H9 (cell line): ENCODE results near the gene UCP3. TPM values are rescaled to one million over a fixed set of nuclear protein-coding genes. Genes with fewer than 3 reads are reported as not detected.

Experiments used
- DNase-seq: peaks from one replicate; pipeline ENCODE4 v3.0.0-alpha.2; 2017
- H2AFZ ChIP-seq: one replicate; pipeline ENCODE4 v1.6.1; 2013; ENCODE audit warnings: mild to moderate bottlenecking, low read length, control low read depth, moderate library complexity
- H2AK5ac ChIP-seq: 2 replicates; pipeline ENCODE4 v1.6.1; 2013; ENCODE audit warnings: low read length, control low read depth, mixed read lengths; ENCODE audit not compliant: insufficient read length
- H2BK120ac ChIP-seq: one replicate; pipeline ENCODE4 v1.6.1; 2013; ENCODE audit warnings: low read depth, mild to moderate bottlenecking, low read length, control low read depth, inconsistent platforms; ENCODE audit not compliant: poor library complexity, severe bottlenecking
- H2BK12ac ChIP-seq: 2 replicates; pipeline ENCODE4 v1.6.1; 2013; ENCODE audit warnings: low read length, control low read depth, mixed read lengths, low read depth; ENCODE audit not compliant: insufficient read length
- H2BK15ac ChIP-seq: 2 replicates; pipeline ENCODE4 v1.6.1; 2013; ENCODE audit warnings: low read depth, low read length, control low read depth
- H2BK20ac ChIP-seq: one replicate; pipeline ENCODE4 v1.6.1; 2013; ENCODE audit warnings: low read depth, mild to moderate bottlenecking, low read length, control low read depth, inconsistent platforms; ENCODE audit not compliant: poor library complexity, severe bottlenecking
- H2BK5ac ChIP-seq: 2 replicates; pipeline ENCODE4 v1.6.1; 2013; ENCODE audit warnings: low read length, control low read depth, mixed read lengths; ENCODE audit not compliant: insufficient read length
- H3K14ac ChIP-seq: 2 replicates; pipeline ENCODE4 v1.6.1; 2013; ENCODE audit warnings: low read length, control low read depth; ENCODE audit not compliant: insufficient read depth
- H3K18ac ChIP-seq: 2 replicates; pipeline ENCODE4 v1.6.1; 2013; ENCODE audit warnings: low read depth, mild to moderate bottlenecking, mixed read lengths, low read length, control low read depth; ENCODE audit not compliant: insufficient read length
- H3K23ac ChIP-seq: 2 replicates; pipeline ENCODE4 v1.6.1; 2013; ENCODE audit warnings: low read length, control low read depth, mixed read lengths, low read depth; ENCODE audit not compliant: insufficient read length
- H3K23me2 ChIP-seq: 2 replicates; pipeline ENCODE4 v1.6.1; 2013; ENCODE audit warnings: low read depth, mild to moderate bottlenecking, mixed read lengths, low read length, control low read depth; ENCODE audit not compliant: insufficient read length, poor library complexity, severe bottlenecking
- H3K27ac ChIP-seq: 2 replicates; pipeline ENCODE4 v1.5.1; 2013; ENCODE audit warnings: low read length, control low read depth, mixed read lengths, low read depth; ENCODE audit not compliant: insufficient read length
- H3K27me3 ChIP-seq: 2 replicates; pipeline ENCODE4 v1.6.1; 2013; ENCODE audit warnings: low read length, control low read depth, inconsistent platforms; ENCODE audit not compliant: insufficient read depth
- H3K4ac ChIP-seq: 2 replicates; pipeline ENCODE4 v1.6.1; 2013; ENCODE audit warnings: low read depth, mild to moderate bottlenecking, control low read depth, inconsistent platforms, low read length, moderate library complexity
- H3K4me1 ChIP-seq: 2 replicates; pipeline ENCODE4 v1.6.1; 2013; ENCODE audit warnings: low read length, control low read depth, inconsistent platforms; ENCODE audit not compliant: insufficient read depth
- H3K4me2 ChIP-seq: 2 replicates; pipeline ENCODE4 v1.6.1; 2013; ENCODE audit warnings: low read length, control low read depth, mixed read lengths; ENCODE audit not compliant: insufficient read length, insufficient read depth
- H3K56ac ChIP-seq: 2 replicates; pipeline ENCODE4 v1.6.1; 2013; ENCODE audit warnings: low read depth, mild to moderate bottlenecking, mixed read lengths, low read length, control low read depth; ENCODE audit not compliant: insufficient read length
- H3K79me1 ChIP-seq: 2 replicates; pipeline ENCODE4 v1.6.1; 2013; ENCODE audit warnings: low read depth, mild to moderate bottlenecking, moderate library complexity, low read length, control low read depth, inconsistent platforms; ENCODE audit not compliant: insufficient read depth, poor library complexity, severe bottlenecking
- H3K79me2 ChIP-seq: 2 replicates; pipeline ENCODE4 v1.6.1; 2013; ENCODE audit warnings: low read length, control low read depth, inconsistent platforms; ENCODE audit not compliant: insufficient read depth
- H3K9ac ChIP-seq: 2 replicates; pipeline ENCODE4 v1.6.1; 2013; ENCODE audit warnings: low read length, control low read depth, mixed read lengths; ENCODE audit not compliant: insufficient read length; ENCODE audit errors: extremely low read depth
- H3K9me3 ChIP-seq: one replicate; pipeline ENCODE4 v1.6.1; 2013; ENCODE audit warnings: low read depth, low read length, inconsistent platforms; ENCODE audit not compliant: control insufficient read depth
- H3T11ph ChIP-seq: one replicate; pipeline ENCODE4 v1.6.1; 2013; ENCODE audit warnings: mild to moderate bottlenecking, low read length, control low read depth, inconsistent platforms
- H4K20me1 ChIP-seq: one replicate; pipeline ENCODE4 v1.6.1; 2013; ENCODE audit not compliant: control insufficient read depth, insufficient read length, insufficient read depth
- H4K5ac ChIP-seq: 2 replicates; pipeline ENCODE4 v1.6.1; 2013; ENCODE audit warnings: low read depth, mild to moderate bottlenecking, mixed read lengths, low read length, control low read depth; ENCODE audit not compliant: insufficient read length
- H4K8ac ChIP-seq: replicated peaks from 2 replicates; pipeline ENCODE4 v1.6.1; 2013; ENCODE audit warnings: low read length, control low read depth, mixed read lengths, low read depth; ENCODE audit not compliant: insufficient read length
- H4K91ac ChIP-seq: 2 replicates; pipeline ENCODE4 v1.6.1; 2013; ENCODE audit warnings: low read depth, mild to moderate bottlenecking, moderate library complexity, mixed read lengths, low read length, control low read depth; ENCODE audit not compliant: insufficient read length
- H3K27ac Mint-ChIP-seq, 3 experiments: 2 replicates in 2 of 3; 3 replicates in 1 of 3; pipeline ENCODE4 v1.8.0; 2020 to 2021; ENCODE audit warnings: mixed read lengths in 3 of 3, mild to moderate bottlenecking in 1 of 3, moderate library complexity in 1 of 3
- H3K27me3 Mint-ChIP-seq: 2 replicates; pipeline ENCODE4 v1.8.0; 2021; ENCODE audit warnings: low read depth, mild to moderate bottlenecking, moderate library complexity, mixed read lengths
- H3K36me3 Mint-ChIP-seq, 3 experiments: 2 replicates in 2 of 3; 3 replicates in 1 of 3; pipeline ENCODE4 v1.8.0; 2020 to 2021; ENCODE audit warnings: low read depth in 3 of 3, mixed read lengths in 3 of 3; ENCODE audit not compliant: insufficient read depth in 1 of 3
- H3K4me1 Mint-ChIP-seq, 2 experiments: 2 replicates each; pipeline ENCODE4 v1.8.0; 2020; ENCODE audit warnings: mixed read lengths in 2 of 2
- H3K4me3 Mint-ChIP-seq, 2 experiments: 2 replicates in 1 of 2; 3 replicates in 1 of 2; pipeline ENCODE4 v1.8.0; 2020 to 2021; ENCODE audit warnings: mild to moderate bottlenecking in 2 of 2, mixed read lengths in 2 of 2, moderate library complexity in 1 of 2
- H3K9me3 Mint-ChIP-seq, 2 experiments: 2 replicates in 1 of 2; 3 replicates in 1 of 2; pipeline ENCODE4 v1.8.0; 2020; ENCODE audit warnings: mild to moderate bottlenecking in 2 of 2, mixed read lengths in 2 of 2, moderate library complexity in 1 of 2
- WGBS: extraction: QIAGEN DNeasy Blood & Tissue Kit; methylation state at CpG from one replicate; pipeline ENCODE4 v1.1.7; 2013; ENCODE audit warnings: missing lambda C conversion rate, low lambda C conversion rate, mixed read lengths; ENCODE audit not compliant: insufficient read length; ENCODE audit errors: extremely low coverage; 5-methylcytosine and 5-hydroxymethylcytosine counted together
- total RNA-seq: library from RNA; stranded (reverse); gene quantifications from 2 replicates; pipeline ENCODE4 v1.2.1, GENCODE V29; 2021
- TF ChIP-seq, protein P1 (sequence below): fragments of 200-600 bp; sonication (generic); conservative IDR thresholded peaks from 3 replicates; pipeline ENCODE4 v1.8.0; 2021; ENCODE audit warnings: antibody characterized with exemption, mild to moderate bottlenecking

Gene UCP3
- total RNA-seq, 1 experiment from 2014 or later: 0.85 TPM

GRCh38 chr11:73995731-73996130 lies 13.2 kb downstream of the UCP3 start:
- Histone ChIP-seq H2AK5ac (no peak overlapping the region), H3K79me1 (no peaks in the 10 kb centered on the region), H3K27ac (no peak overlapping the region), H2BK20ac (no peak overlapping the region), H3K23me2 (no peaks in the 10 kb centered on the region), H3K4me1 (no peaks in the 10 kb centered on the region), H4K5ac (no peak overlapping the region), H3K9me3 (no peaks in the 10 kb centered on the region), H3K4me2 (no peak overlapping the region), H3K18ac (no peak overlapping the region), H2BK5ac (no peak overlapping the region), H3K9ac (no peak overlapping the region), H2BK12ac (no peak overlapping the region), H2BK120ac (no peak overlapping the region), H4K91ac (no peak overlapping the region), H3K4ac (no peak overlapping the region; the same call in 1 of the 2 replicates), H2BK15ac (no peak overlapping the region), H4K20me1 (no peaks in the 10 kb centered on the region), H4K8ac (no peak overlapping the region), H3K79me2 (no peaks in the 10 kb centered on the region), H2AFZ (no peak overlapping the region), H3K14ac (no peak overlapping the region), H3K27me3 (no peaks in the 10 kb centered on the region), H3T11ph (no peak overlapping the region), H3K23ac (no peak overlapping the region), H3K56ac (no peak overlapping the region)
- Mint-ChIP-seq H3K27me3 (no peaks in the 10 kb centered on the region; the same call in none of the 2 replicates), H3K4me1 (peaks cover 14% of the 10 kb centered on the region in 2 experiments), H3K9me3 (no peaks in the 10 kb centered on the region), H3K36me3 (no peaks in the 10 kb centered on the region), H3K27ac (no peak overlapping the region), H3K4me3 (no peak overlapping the region)
- TF ChIP-seq, protein P1, sequence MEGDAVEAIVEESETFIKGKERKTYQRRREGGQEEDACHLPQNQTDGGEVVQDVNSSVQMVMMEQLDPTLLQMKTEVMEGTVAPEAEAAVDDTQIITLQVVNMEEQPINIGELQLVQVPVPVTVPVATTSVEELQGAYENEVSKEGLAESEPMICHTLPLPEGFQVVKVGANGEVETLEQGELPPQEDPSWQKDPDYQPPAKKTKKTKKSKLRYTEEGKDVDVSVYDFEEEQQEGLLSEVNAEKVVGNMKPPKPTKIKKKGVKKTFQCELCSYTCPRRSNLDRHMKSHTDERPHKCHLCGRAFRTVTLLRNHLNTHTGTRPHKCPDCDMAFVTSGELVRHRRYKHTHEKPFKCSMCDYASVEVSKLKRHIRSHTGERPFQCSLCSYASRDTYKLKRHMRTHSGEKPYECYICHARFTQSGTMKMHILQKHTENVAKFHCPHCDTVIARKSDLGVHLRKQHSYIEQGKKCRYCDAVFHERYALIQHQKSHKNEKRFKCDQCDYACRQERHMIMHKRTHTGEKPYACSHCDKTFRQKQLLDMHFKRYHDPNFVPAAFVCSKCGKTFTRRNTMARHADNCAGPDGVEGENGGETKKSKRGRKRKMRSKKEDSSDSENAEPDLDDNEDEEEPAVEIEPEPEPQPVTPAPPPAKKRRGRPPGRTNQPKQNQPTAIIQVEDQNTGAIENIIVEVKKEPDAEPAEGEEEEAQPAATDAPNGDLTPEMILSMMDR: no peak
- WGBS: no CpG with 5 or more reads among the region's 2 CpGs
- no peak for DNase-seq
